Stimulated activated CD4-positive, alpha-beta T cell treated with anti-CD3 and anti-CD28 coated beads, Interleukin-15, amount 100 ng/mL, for 1 hour (primary cell): ENCODE data around the gene OR13J1.
A peak's percentile ranks its signal among the peaks of the same experiment; 100 is the strongest.
"Not testable (repeated sequence)": the region's sequence is repeated elsewhere in the genome, so short reads cannot be mapped to it uniquely, and the experiment has no call there.

Experiments used
- DNase-seq, 2 donors: peaks; one replicate each; pipeline ENCODE4 v3.0.0-alpha.2; 2020; ENCODE audit warnings: low read depth in 1 of 2, low spot score in 1 of 2

OR13J1 gene, protein sequence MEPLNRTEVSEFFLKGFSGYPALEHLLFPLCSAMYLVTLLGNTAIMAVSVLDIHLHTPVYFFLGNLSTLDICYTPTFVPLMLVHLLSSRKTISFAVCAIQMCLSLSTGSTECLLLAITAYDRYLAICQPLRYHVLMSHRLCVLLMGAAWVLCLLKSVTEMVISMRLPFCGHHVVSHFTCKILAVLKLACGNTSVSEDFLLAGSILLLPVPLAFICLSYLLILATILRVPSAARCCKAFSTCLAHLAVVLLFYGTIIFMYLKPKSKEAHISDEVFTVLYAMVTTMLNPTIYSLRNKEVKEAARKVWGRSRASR

DNA sequence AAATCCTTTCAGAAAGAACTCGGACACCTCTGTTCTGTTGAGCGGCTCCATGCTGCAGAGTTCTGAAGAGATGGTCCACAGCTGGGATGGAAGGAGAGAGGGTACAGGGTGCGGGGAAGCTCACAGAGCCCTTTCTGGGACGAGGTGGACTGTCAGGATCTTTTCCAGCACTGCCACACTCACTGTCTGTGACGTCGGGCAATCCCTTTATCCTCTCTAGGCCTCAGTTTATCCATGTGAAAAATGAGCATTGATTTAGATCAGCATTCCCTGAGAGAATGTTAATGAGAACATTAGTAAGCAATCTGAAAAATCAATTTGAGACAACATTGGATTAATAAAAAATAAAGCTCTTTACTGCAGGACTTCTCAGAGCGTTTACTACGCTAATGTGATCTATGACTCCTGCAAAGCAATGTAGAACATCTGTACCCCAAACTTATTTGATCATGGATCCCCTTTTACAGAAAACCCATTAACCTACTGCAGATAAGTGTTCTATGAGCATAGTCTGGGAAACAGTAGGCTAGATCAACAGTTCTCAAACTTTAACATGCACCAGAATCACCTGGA, at the start of gene OR13J1:
Gene OR13J1, minus strand, starts transcription at position 51 of the 573 bp plus-strand sequence. Its CDS starts 0 bp downstream, at position 51.
- no peak for DNase-seq

DNA sequence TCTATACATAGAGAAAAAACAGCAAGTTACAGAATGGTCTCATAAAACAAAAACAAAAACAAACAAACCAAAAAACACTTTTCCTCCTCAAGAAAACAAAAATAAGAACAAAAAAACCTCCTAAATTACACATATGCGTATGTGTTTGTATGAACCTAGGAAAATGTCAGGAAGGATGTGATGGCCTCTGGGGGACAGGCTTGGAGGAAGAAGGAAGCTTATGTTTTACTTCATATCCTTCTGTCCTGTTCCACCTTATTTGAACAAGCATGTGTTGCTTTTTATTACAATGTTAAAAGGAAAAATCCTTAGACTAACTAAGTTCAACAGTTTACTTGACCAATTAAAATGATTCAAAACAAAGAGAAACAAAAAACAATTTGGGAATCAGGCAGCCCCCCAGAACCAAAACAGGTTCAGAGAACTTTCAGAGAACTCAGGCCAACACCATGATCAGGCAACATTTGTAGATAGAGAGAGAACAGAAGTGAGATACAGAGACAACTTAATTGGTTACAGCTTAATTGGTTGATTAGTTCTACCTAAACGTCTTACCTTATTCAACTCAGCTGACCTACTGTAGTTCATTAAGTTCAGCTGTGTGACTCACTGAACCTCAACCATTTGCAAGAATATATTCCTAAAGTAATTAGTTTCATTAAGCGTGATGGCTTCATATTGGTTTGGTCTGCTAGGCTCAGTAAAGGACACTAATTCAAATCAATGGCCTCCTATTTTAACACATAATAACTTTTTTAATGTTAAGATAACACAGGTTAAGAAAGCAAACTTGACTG, 49.2 kb upstream of the OR13J1 start:
- DNase-seq, result no peak

DNA sequence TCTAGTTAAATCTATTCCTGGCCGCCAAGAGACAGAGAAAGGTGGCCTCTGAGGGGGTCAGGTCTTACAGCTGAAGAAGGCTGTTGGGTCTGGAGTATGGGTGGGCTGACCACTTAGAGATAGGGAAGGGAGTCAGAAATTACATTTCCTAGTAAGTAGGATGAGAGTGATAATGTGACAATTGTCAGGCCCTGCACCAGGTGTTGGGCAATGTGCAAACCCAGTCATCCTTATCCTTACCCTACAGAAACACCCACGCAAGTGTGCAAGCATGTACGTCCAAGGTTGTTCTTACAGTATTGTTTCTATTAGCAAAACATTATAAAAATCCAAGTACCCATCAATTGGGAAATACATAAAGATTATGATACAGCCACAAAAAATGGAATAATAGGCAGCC, 48.6 kb upstream of the OR13J1 start:
- DNase-seq, result no peak

DNA sequence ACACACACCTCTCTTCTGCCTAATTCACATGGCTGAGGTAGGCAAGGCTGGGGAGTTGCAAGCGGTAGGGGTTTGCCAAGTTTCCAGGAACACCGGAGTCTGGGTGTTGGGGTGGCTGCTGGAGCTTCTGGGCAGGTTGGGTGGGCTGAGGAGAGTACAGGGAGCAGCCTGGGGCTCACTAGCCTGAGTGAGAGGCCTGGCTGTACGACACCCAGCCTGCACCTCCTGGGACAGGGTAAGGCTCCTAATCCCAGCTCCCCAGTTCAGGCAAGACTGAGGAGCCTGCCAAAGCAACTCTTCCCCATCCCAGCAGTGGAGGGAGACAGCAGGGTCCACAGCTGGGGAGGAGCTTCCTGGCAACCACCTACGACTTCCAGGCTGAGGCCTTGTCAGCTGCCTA, 47.1 kb upstream of the OR13J1 start:
- no peak for DNase-seq

DNA sequence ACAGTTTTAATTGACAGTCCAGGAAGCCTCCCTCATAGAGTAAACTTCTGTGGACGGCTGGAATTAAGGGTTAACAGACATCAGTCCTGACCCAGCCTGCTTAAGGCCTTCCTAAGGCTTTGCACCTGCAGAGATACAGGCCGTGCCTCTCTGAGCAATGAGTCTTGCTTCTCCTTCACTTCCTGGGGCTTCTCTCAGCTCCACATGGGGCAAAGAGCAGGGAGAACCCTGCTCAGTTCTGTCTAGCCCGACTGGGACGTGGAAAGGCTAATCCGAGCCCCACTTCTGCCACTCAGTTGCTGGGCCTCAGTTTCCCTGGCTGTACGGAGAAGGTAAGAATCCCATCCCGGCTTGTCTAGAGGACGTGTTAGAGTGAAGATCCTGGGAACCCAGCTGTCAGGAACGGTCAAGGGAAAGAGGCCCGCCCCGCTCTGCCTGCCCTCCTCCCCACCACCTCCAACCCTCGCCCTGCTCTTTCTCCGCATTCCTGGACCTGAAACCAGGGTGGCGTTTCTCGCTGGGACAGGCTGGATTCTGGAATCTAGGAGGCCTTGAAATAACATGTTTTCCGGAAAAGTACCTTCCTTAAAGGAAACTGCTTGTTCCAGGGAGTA, 45.6 kb upstream of the OR13J1 start:
- no peak for DNase-seq

DNA sequence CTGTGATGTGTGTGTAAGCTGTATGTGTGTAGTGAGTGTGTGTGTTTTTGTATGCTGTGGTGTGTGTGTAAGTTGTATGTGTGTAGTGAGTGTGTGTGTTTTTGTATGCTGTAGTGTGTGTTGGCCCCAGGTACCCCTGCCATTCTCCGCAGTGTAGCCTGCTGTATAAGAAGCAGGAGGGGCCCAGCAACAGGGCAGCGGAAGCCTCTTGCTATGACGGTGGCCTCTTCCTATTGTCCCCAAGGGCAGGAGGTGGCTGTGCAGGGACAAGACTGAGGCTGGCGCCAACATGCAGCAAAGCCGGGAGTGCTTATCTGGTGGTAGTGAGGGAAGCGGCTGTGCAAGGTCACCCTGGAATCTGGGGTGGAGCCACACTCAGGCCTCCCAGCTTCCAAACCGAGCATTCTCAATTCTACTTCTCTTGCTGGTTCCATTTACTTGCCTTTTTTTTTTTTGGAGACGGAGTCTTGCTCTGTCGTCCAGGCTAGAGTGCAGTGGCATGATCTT, 44.2 kb upstream of the OR13J1 start:
- DNase-seq, result no peak

DNA sequence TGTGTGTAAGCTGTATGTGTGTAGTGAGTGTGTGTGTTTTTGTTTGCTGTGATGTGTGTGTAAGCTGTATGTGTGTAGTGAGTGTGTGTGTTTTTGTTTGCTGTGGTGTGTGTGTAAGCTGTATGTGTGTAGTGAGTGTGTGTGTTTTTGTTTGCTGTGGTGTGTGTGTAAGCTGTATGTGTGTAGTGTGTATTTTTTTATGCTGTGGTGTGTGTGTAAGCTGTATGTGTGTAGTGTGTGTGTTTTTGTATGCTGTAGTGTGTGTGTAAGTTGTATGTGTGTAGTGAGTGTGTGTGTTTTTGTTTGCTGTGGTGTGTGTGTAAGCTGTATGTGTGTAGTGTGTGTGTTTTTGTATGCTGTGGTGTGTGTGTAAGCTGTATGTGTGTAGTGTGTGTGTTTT, 43.2 kb upstream of the OR13J1 start:
- DNase-seq, result not testable (repeated sequence)

DNA sequence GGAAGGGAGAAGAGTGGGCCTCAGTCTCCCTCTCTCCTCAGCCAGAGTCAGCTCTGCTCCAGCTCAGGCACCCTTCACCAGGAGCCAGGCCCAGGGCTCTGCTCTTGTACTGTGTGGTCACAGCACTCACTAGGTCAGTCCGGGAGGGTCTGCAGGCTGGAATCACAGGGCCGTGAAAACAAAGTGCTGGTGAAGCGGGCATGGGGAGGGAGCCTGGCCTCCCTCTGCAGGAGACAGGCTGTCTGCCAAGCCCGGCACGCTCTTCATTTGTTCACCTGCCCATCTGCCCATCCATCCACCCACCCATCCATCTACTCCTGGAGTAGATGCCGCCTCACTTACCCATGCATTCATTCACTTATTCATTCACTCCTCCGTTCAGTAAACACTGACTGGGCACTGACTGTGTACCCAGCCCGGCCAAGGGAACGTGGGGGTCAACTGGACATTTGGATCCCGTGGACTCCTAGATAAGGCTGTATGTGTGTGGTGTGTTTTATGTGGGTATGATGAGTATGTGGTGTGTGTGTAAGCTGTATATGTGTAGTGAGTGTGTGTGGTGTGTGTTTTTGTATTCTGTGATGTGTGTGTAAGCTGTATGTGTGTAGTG, 42.7 kb upstream of the OR13J1 start:
- DNase-seq, result no peak

DNA sequence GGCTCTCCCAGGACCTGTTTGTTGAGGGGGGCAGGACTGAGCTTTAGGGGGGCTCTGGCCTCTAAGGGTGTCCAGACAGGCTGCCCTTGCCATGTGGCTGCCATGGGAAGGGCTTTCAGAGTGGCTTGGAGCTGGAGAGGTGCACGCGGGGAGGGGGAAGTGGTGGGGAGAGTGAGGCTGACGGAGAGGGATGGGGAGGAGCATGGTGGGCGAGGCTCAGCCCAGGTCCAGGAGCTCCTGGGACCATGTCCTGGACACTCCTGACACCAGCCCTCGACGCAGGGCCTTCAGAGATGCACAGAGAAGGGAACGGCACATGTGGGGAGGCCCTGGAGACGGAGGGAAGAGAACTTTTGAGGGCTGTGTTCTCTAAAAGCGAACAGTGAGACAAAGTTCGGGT, 41.5 kb upstream of the OR13J1 start:
- DNase-seq, result no peak

DNA sequence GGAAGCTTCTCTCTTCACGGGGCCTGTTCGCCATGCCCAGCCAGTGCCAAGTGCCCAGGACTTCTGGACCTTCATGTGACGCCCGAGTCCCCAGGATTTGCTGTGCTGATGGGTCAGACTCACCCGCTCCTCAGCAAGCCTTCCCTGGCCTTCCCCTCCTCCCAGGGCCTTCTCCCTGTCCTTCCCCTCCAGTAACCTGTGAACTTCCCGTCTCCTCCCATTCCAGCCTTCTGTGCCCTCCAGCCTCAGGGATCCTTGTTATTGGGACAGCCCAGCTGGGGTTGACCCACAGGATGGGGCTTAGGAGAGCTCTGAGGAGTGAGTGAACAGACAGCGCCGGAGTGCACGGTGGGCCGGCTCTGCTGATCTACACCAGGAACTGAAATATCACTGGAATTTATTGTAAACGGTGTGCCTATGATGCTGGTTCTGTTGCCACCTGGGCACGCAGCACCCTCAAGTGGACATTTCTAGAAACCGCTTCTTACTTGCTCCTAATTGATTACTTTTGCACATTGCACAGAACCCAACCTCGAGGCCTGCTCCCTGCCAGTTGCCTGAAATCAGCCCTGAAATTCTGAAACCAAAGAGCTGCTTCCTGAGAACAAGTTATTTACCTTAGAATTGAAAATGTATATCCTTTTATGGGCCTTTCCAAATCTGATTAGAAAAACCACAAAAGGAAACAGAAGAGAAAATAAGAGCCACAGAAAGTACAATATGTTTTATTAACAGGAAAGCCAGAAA, 40.6 kb upstream of the OR13J1 start:
- DNase-seq, result peak in 1 of 2 donors; percentile 12

DNA sequence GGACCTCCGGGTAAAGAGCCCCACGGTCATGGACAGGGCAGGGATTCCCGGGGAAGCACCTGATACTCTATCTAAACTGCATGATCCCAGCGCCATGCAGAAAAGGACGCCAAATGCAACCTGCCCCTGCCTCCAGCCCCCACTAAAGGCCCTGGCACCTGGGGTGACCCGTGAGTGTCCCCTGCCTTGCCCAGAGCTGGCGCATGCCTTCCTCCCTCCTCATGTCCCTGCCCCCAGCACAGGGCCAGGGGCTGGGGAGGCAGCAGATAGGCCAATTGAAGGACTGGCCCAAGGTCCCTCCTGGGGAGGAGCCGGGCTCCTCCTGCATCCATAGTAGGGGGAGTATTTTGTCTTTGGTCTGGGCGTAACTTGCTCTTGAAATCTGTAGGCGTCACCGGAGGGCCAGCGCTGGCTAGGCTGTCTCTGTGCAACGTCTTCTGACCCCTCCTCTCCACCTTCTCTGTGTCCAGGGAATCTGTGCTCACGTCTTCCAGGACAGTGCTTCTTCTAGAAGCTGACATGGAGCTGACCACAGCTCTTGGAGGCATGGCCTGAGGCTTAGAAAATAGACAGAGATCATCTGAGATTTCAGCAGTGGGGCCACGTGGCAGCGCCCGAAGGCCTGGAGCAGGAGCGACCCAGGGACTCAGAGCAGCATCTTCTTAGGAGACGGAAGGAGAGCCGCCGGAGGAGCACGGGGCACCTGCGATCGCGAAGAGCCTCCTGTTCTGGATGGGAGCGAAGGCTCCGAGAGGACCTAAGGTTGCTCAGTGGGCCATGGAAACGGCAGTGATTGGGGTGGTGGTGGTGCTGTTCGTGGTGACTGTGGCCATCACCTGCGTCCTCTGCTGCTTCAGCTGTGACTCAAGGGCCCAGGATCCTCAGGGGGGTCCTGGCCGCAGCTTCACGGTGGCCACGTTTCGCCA, 39.7 kb upstream of the OR13J1 start:
- no peak for DNase-seq

DNA sequence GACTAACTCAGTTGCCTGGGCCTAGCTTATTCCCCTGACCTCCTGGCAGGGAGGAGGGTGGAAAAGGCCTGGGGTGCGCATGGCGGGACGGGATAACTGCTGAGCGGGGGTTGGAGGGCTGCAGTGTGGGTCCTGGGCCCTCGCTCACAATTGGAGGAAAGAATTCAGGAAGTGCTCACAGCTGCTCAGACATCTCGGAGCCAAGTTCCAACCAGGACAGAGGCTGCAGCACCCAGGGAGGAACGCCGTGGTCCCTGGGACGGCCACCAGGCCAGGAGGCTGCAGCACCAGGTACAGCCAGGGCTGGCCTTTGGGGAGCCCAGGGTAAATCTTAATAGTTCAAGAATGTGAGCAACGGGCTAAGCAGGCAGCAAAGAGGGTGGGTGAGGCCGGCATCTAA, 39.1 kb upstream of the OR13J1 start, which contains the start of gene SPAAR:
Gene SPAAR, plus strand, starts transcription at position 217 of the 400 bp plus-strand sequence. CDS start 974 bp downstream, outside the sequence.
- DNase-seq, result no peak

DNA sequence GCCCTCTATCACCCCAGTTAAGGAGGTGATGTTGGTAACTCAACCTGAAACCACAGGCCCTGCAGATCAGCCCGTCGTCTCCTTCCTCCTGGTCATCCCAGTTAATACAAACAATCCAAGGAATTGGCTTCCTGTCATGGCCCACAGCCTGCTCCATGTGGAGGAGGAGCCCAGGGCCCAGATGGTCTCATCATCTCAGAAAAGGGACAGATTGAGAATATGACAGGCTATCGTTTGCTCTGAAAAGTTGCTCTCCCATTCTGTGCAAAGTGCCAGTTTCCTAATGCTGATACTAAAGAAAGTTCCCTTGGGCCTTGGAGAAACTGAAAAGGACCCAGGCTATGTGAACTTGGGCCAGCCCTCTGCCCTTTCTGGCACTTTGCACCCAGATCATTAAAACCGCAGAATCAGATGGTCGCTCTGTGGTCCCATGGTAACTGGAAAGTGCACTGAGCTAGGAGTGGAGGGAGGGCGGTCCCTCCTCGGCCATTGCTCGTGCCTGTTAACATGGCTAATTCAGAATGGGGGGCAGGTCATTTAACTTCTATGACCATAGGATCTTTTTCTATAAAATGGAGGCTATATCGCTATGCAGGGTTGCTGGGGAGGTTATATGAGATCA, 38.4 kb upstream of the OR13J1 start:
- no peak for DNase-seq

DNA sequence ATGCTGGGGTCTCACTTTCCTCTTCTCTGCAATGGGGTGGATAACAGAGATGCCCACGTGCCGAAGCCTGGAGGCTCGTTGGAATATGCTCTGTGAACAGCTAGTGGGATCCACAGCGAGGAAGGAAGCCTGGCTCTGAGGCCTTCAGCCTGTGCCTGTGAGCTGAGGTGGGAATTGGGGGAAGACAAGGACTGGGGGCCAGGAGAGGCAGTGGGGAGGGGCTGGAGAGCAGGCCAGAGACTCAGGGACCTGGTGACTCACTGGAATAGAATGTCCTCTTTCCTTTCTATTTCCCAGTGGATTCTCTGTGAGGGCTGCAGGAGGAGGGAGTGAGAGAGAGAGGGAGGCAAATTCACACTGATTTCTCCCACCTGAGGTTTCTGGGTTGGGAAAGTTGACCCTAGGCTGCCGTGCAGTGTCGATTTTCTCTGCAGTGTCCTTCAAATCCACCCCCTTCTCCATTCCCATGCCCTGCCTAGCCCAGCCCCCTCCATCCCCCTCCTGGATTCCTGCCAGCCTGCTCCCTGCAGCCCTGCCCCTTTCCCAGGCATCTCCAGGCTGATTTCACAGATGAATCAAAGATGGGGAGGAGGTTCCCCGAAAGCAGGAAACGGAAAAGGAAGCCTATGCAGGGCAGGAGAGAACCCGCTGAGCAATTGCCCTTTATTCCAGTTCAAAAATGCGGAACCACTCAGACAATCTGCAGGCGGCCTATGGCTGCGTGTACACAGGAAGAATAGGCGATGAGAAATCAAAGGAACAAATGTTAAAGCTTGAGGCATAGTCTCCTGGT, 37.7 kb upstream of the OR13J1 start:
- DNase-seq, result no peak

DNA sequence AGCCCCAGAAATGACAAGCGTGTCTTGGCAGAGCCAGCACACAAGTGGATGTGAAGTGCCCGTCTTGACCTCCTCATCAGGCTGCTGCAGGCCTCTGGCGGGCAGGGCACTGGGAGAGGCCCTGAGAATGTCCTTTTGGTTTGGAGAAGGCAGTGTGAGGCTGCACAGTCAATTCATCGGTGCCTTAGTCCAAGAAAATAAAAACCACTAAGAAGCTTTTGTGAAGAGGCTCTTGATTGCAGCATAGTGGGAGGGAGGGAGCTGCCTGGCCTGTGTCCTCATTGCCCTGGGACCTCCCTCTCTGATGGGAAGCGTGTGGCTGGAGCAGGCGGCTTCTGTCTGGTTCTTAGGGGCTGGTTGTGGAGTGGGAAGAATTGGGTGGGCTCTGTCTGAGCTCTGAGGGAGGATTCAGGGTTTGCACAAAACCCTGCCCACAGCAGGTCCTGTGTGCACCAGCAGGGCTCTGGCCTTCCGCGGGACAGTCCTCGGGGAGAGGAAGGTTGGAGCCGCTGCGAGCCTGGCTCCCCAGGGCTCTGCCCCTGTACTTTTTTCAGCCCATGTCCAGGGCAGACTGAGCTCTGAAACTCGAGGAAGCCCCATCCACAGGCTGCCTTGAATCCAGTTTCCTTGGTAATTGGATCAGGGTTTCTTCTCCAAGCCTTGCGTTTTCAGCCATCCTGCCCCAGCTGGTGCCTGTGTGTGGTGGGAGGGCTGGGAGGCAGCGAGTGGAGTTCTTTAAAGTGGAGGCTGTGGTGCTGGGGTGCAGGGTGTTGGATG, 36.9 kb upstream of the OR13J1 start:
- DNase-seq, result no peak

DNA sequence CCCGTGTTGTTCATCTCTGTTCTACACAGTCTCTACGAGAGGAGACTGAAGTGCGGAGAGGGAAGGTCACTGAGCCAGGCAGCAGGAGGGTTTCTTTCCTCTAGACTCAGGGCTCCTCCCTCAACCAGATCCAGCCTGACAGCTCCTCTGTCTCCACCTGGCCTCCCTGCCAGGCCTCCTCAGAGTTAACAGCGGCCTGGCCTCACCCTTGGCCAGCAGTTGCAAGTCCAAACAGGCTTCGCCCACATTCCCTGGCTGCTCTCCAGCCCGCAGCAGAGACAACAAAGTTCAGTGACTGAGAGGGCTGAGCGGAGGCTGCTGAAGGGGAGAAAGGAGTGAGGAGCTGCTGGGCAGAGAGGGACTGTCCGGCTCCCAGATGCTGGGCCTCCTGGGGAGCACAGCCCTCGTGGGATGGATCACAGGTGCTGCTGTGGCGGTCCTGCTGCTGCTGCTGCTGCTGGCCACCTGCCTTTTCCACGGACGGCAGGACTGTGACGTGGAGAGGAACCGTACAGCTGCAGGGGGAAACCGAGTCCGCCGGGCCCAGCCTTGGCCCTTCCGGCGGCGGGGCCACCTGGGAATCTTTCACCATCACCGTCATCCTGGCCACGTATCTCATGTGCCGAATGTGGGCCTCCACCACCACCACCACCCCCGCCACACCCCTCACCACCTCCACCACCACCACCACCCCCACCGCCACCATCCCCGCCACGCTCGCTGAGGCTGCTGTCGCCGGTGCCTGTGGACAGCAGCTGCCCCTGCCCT, 35.9 kb upstream of the OR13J1 start, which contains the start of gene HRCT1:
Gene HRCT1, plus strand, starts transcription at position 291 of the 768 bp plus-strand sequence. Its CDS starts 86 bp downstream, at position 377.
- DNase-seq, result no peak
